Sigmoid colon (tissue), 7 donors: ENCODE measurements around the gene ADARB2. TPM values are rescaled to one million over a fixed set of nuclear protein-coding genes. Genes with fewer than 3 reads are reported as not detected.

Source experiments
- DNase-seq: peaks from one replicate; pipeline ENCODE4 v3.0.0-alpha.2; 2019
- H3K27ac ChIP-seq, 4 donors: fragments of 200-600 bp; sonication (generic); one replicate each; pipeline ENCODE4 v1.5.1; 2016 to 2019; ENCODE audit warnings: mild to moderate bottlenecking in 1 of 4
- H3K27me3 ChIP-seq, 3 donors: fragments of 200-600 bp; sonication (generic); one replicate each; pipeline ENCODE4 v1.5.1; 2019; ENCODE audit warnings: mild to moderate bottlenecking in 1 of 3
- H3K36me3 ChIP-seq, 4 donors: fragments of 200-600 bp; sonication (generic); one replicate each; pipeline ENCODE4 v1.5.1; 2016 to 2019
- H3K4me1 ChIP-seq, 4 donors: fragments of 200-600 bp; sonication (generic); one replicate each; pipeline ENCODE4 v1.5.1; 2017 to 2019
- H3K4me3 ChIP-seq, 4 donors: fragments of 200-600 bp; sonication (generic); one replicate each; pipeline ENCODE4 v1.5.1; 2017 to 2019; ENCODE audit warnings: mild to moderate bottlenecking in 2 of 4, moderate library complexity in 1 of 4
- H3K9me3 ChIP-seq, 4 donors: fragments of 200-600 bp in 3 of 4; sonication (generic) in 3 of 4; one replicate each; pipeline versions ENCODE4 v1.5.1 to v1.6.1; 2013 to 2019
- CTCF ChIP-seq, 4 experiments: fragments of 450-650 bp in 3 of 4; fragments of 200-600 bp in 1 of 4; IDR thresholded peaks; one replicate each; pipeline ENCODE4 v1.5.1; 2016 to 2019; ENCODE audit warnings: antibody characterized with exemption in 4 of 4, mild to moderate bottlenecking in 3 of 4, moderate library complexity in 2 of 4
- EP300 ChIP-seq, 4 donors: sonication (generic); formaldehyde crosslinking; IDR thresholded peaks; one replicate each; pipeline ENCODE4 v1.6.1; 2017; ENCODE audit warnings: antibody characterized with exemption in 4 of 4
- POLR2A ChIP-seq, 2 donors: fragments of 450-650 bp; IDR thresholded peaks; one replicate each; pipeline ENCODE4 v1.6.1; 2016; ENCODE audit warnings: antibody characterized with exemption in 2 of 2, mild to moderate bottlenecking in 2 of 2, moderate library complexity in 2 of 2
- POLR2AphosphoS5 ChIP-seq, 4 donors: sonication (generic); formaldehyde crosslinking; IDR thresholded peaks; one replicate each; pipeline ENCODE4 v1.6.1; 2017; ENCODE audit warnings: antibody characterized with exemption in 4 of 4
- WGBS, 2 donors: extraction: QIAGEN DNeasy Blood & Tissue Kit; methylation state at CpG; one replicate each; pipeline ENCODE4 v1.1.7; 2013; 5-methylcytosine and 5-hydroxymethylcytosine counted together
- intact Hi-C: fragments of 100-400 bp; cut with DNase I; formaldehyde crosslinking; loops from one replicate; pipeline ENCODE4 v1.15.1; 2023
- polyA plus RNA-seq, 3 donors: library from polyadenylated mRNA; stranded (reverse); fragments of 200-250 nt; gene quantifications; one replicate each; pipeline ENCODE4 v1.2.3, GENCODE V29; 2013
- total RNA-seq, 4 donors: library from RNA; depleted of rRNA; stranded (reverse); fragments of >200 nt; gene quantifications; one replicate each; pipeline ENCODE4 v1.1.0, GENCODE V29; 2016
- donor health status: healthy with polysubstance abuse.
- donor health status: Bipolar disorder and iron deficiency.
- donor health status: healthy.

ADARB2 gene
- total and polyA plus RNA-seq, 7 donors: 0.60 to 5.9 (median 3.5) TPM; not detected in 1

DNA sequence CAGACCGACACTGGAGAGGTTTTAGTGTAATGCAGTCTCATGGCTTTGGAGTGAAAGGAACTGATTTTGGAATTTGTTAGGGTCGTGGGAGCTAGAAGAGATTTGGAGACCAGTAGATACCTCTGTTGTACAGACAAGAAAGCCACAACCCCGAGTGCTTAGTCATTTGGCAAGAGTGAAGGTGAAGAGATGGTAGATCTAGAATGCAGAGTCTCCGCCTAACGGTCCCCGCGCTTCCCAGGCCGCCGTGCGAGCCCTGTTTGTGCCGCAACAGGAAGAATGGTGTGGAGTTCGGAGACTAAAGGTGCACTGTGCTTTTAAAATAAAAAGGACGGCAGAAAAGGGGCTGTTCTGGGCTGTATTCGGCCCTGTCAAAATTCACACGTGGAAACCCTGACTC lies 186.7 kb downstream of the ADARB2 start:
- DNase-seq: no peak
- Histone ChIP-seq H3K36me3 (no peaks in the 10 kb centered on the region), H3K27me3 (no peaks in the 10 kb centered on the region), H3K4me3 (no peak overlapping the region), H3K4me1 (no peaks in the 10 kb centered on the region), H3K27ac (no peak overlapping the region), H3K9me3 (peaks cover 0 to 5% (median 0%) of the 10 kb centered on the region in 4 donors)
- TF ChIP-seq POLR2A (IDR thresholded peaks at IDR 0.05): no peak
- no peak for TF ChIP-seq POLR2AphosphoS5 (IDR thresholded peaks at IDR 0.05)
- no peak for TF ChIP-seq EP300 (IDR thresholded peaks at IDR 0.05)
- TF ChIP-seq CTCF (IDR thresholded peaks at IDR 0.05): no peak
- 89 to 90% methylated on average over 15 of the region's 15 CpGs for WGBS, 2 donors
- intact Hi-C loops: no loop called here

DNA sequence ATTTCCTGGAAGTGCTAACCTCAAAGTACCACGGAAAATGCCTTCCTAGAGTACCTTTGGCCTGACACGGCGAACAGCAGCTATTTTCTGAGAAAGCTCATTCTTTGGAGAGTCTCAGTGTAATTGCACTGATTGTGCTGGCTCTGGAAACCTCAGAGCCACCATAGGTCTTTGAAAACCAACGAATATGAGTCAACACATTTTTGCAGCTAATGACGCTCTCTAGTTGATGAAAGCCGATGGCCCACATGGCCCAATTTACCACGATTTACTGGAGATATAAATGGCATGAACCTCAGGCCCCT lies 187.1 kb downstream of the ADARB2 start:
- 65 to 74% methylated on average over 7 of the region's 7 CpGs for WGBS, 2 donors
- TF ChIP-seq CTCF (IDR thresholded peaks at IDR 0.05): no peak
- TF ChIP-seq EP300 (IDR thresholded peaks at IDR 0.05): no peak
- TF ChIP-seq POLR2AphosphoS5 (IDR thresholded peaks at IDR 0.05): no peak
- no peak for TF ChIP-seq POLR2A (IDR thresholded peaks at IDR 0.05)
- Histone ChIP-seq H3K9me3 (peaks cover 0 to 5% (median 0%) of the 10 kb centered on the region in 4 donors), H3K4me3 (no peak overlapping the region), H3K4me1 (no peaks in the 10 kb centered on the region), H3K36me3 (no peaks in the 10 kb centered on the region), H3K27me3 (no peaks in the 10 kb centered on the region), H3K27ac (no peak overlapping the region)
- intact Hi-C loops: no loop called here
- DNase-seq: peak; percentile 18

GRCh38 chr10:1549591-1550290 lies 187.6 kb downstream of the ADARB2 start:
- DNase-seq: peak; percentile 50

GRCh38 chr10:1548596-1548995 lies 188.7 kb downstream of the ADARB2 start:
- Histone ChIP-seq H3K4me3 (no peak overlapping the region), H3K36me3 (no peaks in the 10 kb centered on the region), H3K27me3 (no peaks in the 10 kb centered on the region), H3K9me3 (peaks cover 0 to 5% (median 0%) of the 10 kb centered on the region in 4 donors), H3K4me1 (no peaks in the 10 kb centered on the region), H3K27ac (no peak overlapping the region)
- WGBS, 2 donors: 83 to 90% methylated on average over 7 of the region's 7 CpGs
- peak; percentile 11 for DNase-seq
- TF ChIP-seq EP300 (IDR thresholded peaks at IDR 0.05) (no peak), POLR2AphosphoS5 (IDR thresholded peaks at IDR 0.05) (no peak), POLR2A (IDR thresholded peaks at IDR 0.05) (no peak), CTCF (IDR thresholded peaks at IDR 0.05) (no peak)
- intact Hi-C loops: no loop called here

More at GRCh38 chr10:1549591-1550290, 187.6 kb downstream of the ADARB2 start:
- no peaks in the 10 kb centered on the region for H3K4me1 ChIP-seq
- peaks cover 0 to 5% (median 0%) of the 10 kb centered on the region in 4 donors for H3K9me3 ChIP-seq
- H3K4me3 ChIP-seq: no peak overlapping the region
- H3K36me3 ChIP-seq: no peaks in the 10 kb centered on the region
- 60 to 66% methylated on average over 17 of the region's 17 CpGs for WGBS, 2 donors
- intact Hi-C loops: no loop called here
- no peak overlapping the region for H3K27ac ChIP-seq
- TF ChIP-seq EP300 (IDR thresholded peaks at IDR 0.05) (no peak), POLR2AphosphoS5 (IDR thresholded peaks at IDR 0.05) (no peak), POLR2A (IDR thresholded peaks at IDR 0.05) (no peak), CTCF (IDR thresholded peaks at IDR 0.05) (no peak)
- H3K27me3 ChIP-seq: no peaks in the 10 kb centered on the region

DNA sequence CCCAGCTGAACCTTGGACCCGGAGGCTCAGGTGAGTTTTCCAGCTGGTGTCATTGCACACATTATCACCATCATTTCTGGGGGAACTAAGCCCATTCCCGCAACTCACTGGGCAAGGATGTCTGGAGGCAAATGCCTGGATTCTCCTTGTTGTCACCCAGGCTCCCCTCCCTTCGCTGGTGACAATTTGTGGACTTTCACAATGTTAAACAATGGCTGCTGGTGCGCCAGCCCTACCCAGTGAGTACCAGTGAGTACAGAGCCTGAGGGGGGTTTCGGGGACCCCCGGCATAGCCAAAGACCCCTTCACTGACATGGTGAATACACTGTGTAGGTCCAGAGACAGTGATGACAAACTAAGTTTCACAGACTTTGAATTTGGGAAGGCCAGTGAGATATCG lies 189.2 kb downstream of the ADARB2 start:
- intact Hi-C loops: no loop called here
- TF ChIP-seq CTCF (IDR thresholded peaks at IDR 0.05) (no peak), POLR2AphosphoS5 (IDR thresholded peaks at IDR 0.05) (no peak), POLR2A (IDR thresholded peaks at IDR 0.05) (no peak), EP300 (IDR thresholded peaks at IDR 0.05) (no peak)
- H3K36me3 ChIP-seq: no peaks in the 10 kb centered on the region
- H3K4me1 ChIP-seq: no peaks in the 10 kb centered on the region
- H3K27me3 ChIP-seq: no peaks in the 10 kb centered on the region
- peaks cover 0 to 5% (median 0%) of the 10 kb centered on the region in 4 donors for H3K9me3 ChIP-seq
- WGBS, 2 donors: 81 to 86% methylated on average over 7 of the region's 7 CpGs
- no peak for DNase-seq
- H3K27ac ChIP-seq: no peak overlapping the region
- H3K4me3 ChIP-seq: no peak overlapping the region
